Type B pancreatic cell (in vitro differentiated cells): ENCODE measurements around the gene CST1. TPM values are rescaled to one million over a fixed set of nuclear protein-coding genes. Genes with fewer than 3 reads are reported as not detected.
"Not testable (repeated sequence)": the region's sequence is repeated elsewhere in the genome, so short reads cannot be mapped to it uniquely, and the experiment has no call there.

Experiments used
- DNase-seq: peaks from one replicate; pipeline ENCODE4 v3.0.0; 2021; ENCODE audit warnings: mixed read lengths; ENCODE audit not compliant: unreplicated experiment; ENCODE audit errors: extremely low spot score
- H3K27ac Mint-ChIP-seq: 2 replicates; pipeline ENCODE4 v1.8.0; 2021; ENCODE audit warnings: mild to moderate bottlenecking, mixed read lengths
- H3K27me3 Mint-ChIP-seq: 2 replicates; pipeline ENCODE4 v1.8.0; 2021; ENCODE audit warnings: mixed read lengths
- H3K36me3 Mint-ChIP-seq: 2 replicates; pipeline ENCODE4 v1.8.0; 2021; ENCODE audit warnings: mixed read lengths
- H3K4me1 Mint-ChIP-seq: one replicate; pipeline ENCODE4 v1.8.0; 2021; ENCODE audit warnings: mixed read lengths; ENCODE audit not compliant: unreplicated experiment
- H3K4me3 Mint-ChIP-seq: 2 replicates; pipeline ENCODE4 v1.8.0; 2021; ENCODE audit warnings: mild to moderate bottlenecking, mixed read lengths
- H3K9me3 Mint-ChIP-seq: 2 replicates; pipeline ENCODE4 v1.8.0; 2021; ENCODE audit warnings: mixed read lengths
- CTCF ChIP-seq: fragments of 200-600 bp; sonication (generic); conservative IDR thresholded peaks from 2 replicates; pipeline ENCODE4 v1.5.0; 2021; ENCODE audit warnings: antibody characterized with exemption, mild to moderate bottlenecking
- long read RNA-seq: library from polyadenylated mRNA; unstranded; transcript quantifications from one replicate; pipeline ENCODE4 v2.0.0, GENCODE V29; 2020
- total RNA-seq: library from RNA; stranded (reverse); gene quantifications from 2 replicates; pipeline ENCODE4 v1.2.1, GENCODE V29; 2021; ENCODE audit warnings: low replicate concordance

The CST1 gene
- 53.5 and 409 TPM in 2 replicates for total RNA-seq
- long read RNA-seq, transcript CST1-201 (3 exons, 760 nt): major isoform, 8 of 10 reads
- long read RNA-seq, partial matches to known transcripts: 1 of 10 reads
- long read RNA-seq, other reads (novel, unspliced or antisense): 1 of 10 reads

GRCh38 chr20:23750786-23751185 is at the start of gene CST1:
Gene CST1 (minus strand): TSS chr20:23750935. CDS start chr20:23750866, 69 bp downstream.
- not testable (repeated sequence) for H3K27me3 Mint-ChIP-seq, H3K36me3 Mint-ChIP-seq, H3K27ac Mint-ChIP-seq, H3K4me1 Mint-ChIP-seq, H3K4me3 Mint-ChIP-seq, H3K9me3 Mint-ChIP-seq, DNase-seq

GRCh38 chr20:23799216-23799847 is 48.6 kb upstream of the CST1 start:
- H3K4me1 Mint-ChIP-seq, H3K9me3 Mint-ChIP-seq, H3K27me3 Mint-ChIP-seq, H3K27ac Mint-ChIP-seq, DNase-seq, H3K36me3 Mint-ChIP-seq, H3K4me3 Mint-ChIP-seq: not testable (repeated sequence)
- TF ChIP-seq CTCF: peak; percentile 77

DNA sequence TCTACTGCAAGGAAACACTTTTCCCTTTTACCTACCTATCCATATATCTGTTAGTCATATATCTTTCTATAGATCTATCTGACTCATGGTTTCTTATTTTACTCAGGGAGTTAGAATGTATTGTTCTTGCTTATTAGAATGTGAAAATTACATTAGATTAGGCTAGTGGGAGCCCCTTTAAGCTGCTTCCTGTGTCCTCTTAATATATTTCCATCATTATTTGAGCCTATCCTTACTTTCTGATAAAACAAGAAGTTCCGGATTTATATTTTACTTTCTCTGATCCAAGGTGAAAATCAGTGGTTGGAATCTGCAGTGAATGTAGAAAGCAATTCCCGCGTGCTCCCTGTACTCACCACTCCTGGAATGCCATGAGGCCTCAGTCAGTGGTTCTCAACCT is 44.8 kb upstream of the CST1 start:
- H3K27me3 Mint-ChIP-seq: peaks cover 21% of the 10 kb centered on the region
- no peak overlapping the region for H3K4me3 Mint-ChIP-seq
- no peaks in the 10 kb centered on the region for H3K9me3 Mint-ChIP-seq
- TF ChIP-seq CTCF: no peak
- no peak for DNase-seq
- no peak overlapping the region for H3K27ac Mint-ChIP-seq
- H3K4me1 Mint-ChIP-seq: no peaks in the 10 kb centered on the region
- H3K36me3 Mint-ChIP-seq: no peaks in the 10 kb centered on the region

DNA sequence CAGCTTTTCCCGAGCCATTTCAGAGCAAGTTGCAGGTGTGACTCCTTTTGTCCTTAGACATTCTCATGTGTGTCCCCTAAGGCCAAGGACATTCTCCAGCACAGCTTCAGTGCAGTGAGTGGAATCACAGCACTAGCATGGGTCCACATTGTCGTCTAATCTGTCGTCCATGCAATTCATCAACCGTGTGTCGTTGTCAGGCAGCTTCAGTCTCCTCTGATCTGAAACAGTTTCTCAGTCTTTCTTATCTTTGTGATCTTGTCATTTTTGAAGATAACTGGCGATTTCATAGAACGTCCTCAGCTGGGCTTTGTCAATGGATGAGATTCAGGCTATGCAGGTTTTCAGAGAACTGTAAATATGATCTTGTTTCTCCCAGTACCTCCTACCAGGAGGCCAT is 44.1 kb upstream of the CST1 start:
- Mint-ChIP-seq H3K27me3 (peaks cover 22% of the 10 kb centered on the region), H3K36me3 (no peaks in the 10 kb centered on the region), H3K4me1 (no peaks in the 10 kb centered on the region), H3K27ac (no peak overlapping the region), H3K4me3 (no peak overlapping the region), H3K9me3 (no peaks in the 10 kb centered on the region)
- DNase-seq: no peak
- no peak for TF ChIP-seq CTCF

- no peak for TF ChIP-seq CTCF
- Mint-ChIP-seq H3K4me3 (no peak overlapping the region), H3K9me3 (no peaks in the 10 kb centered on the region), H3K27ac (no peak overlapping the region), H3K36me3 (no peaks in the 10 kb centered on the region), H3K4me1 (no peaks in the 10 kb centered on the region), H3K27me3 (peaks cover 25% of the 10 kb centered on the region)
- no peak for DNase-seq
Measured at GRCh38 chr20:23794065-23794464, 43.3 kb upstream of the CST1 start.

DNA sequence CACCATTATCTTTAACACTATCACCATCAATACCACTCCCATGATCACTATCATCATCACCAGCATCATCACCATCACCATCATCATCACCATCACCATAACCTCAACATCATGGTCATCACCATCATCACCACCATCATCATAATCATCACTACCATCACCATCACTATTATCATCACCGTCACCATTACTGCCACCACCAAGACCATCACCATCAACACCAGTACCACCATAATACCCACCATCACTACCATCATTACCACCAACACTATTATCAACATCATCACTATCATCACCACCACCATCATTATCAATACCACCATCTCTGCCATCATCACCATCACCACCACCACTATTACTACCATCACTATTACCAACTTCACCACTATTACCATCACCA is 32.7 kb upstream of the CST1 start:
- Mint-ChIP-seq H3K27ac (no peak overlapping the region), H3K36me3 (no peaks in the 10 kb centered on the region), H3K4me3 (no peak overlapping the region), H3K9me3 (no peaks in the 10 kb centered on the region), H3K27me3 (peaks cover 9% of the 10 kb centered on the region), H3K4me1 (no peaks in the 10 kb centered on the region)
- TF ChIP-seq CTCF: no peak
- no peak for DNase-seq
